Stimulated activated CD4-positive, alpha-beta T cell treated with anti-CD3 and anti-CD28 coated beads, Interleukin-4, amount 100 ng/mL, for 24 hours (primary cell): ENCODE measurements around the gene PPP1R12C.
"Not testable (repeated sequence)": the region's sequence is repeated elsewhere in the genome, so short reads cannot be mapped to it uniquely, and the experiment has no call there.

Source experiments
- DNase-seq: peaks from one replicate; pipeline ENCODE4 v3.0.0-alpha.2; 2020

The PPP1R12C gene

DNA sequence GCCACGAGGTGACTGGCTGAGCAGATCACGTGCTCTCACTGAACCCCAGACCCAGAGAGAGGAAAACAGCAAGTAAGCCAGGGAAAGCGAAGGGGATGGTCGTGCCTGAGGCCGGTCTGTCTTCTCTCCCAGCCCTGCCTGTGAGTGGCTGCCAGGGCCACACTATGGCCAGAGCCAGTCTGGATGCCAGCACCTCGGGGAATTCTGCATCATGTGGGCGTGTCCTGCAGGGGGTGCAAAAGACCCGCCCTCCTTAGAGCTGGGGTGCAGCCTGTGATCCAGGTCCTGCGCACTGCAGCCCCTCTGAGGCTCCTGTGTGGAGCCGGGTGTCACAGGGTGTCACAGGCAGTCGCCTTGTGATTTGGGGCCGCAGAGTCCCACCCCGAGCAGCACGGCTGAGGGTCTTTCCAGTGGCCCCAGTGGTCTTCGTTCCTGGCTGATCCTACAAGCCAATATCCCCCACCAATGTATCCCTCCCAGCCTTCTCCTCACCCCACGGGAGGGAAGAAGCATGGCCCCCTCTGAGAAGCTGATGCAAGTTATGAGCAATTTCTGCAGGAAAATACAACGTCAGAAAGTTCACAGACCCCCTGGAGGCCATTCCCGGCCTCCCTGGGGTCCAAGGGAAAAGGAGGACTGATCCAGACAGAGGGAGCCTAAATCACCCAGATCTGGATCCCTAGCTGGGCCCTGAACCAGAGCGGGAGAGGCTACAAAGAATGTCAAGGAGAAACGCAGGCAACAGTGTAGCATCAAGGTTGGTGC, 7.7 kb downstream of the PPP1R12C start:
- no peak for DNase-seq

DNA sequence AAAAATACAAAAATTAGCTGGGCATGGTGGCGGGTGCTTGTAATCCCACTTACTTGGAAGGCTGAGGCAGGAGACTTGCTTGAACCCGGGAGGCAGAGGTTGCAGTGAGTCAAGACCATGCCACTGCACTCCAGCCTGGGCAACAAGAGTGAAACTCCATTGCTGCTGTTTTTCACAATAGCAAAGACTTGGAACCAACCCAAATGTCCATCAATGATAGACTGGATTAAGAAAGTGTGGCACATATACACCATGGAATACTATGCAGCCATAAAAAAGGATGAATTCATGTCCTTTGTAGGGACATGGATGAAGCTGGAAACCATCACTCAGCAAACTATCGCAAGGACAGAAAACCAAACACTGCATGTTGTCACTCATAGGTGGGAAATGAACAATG, 10.2 kb downstream of the PPP1R12C start:
- not testable (repeated sequence) for DNase-seq

DNA sequence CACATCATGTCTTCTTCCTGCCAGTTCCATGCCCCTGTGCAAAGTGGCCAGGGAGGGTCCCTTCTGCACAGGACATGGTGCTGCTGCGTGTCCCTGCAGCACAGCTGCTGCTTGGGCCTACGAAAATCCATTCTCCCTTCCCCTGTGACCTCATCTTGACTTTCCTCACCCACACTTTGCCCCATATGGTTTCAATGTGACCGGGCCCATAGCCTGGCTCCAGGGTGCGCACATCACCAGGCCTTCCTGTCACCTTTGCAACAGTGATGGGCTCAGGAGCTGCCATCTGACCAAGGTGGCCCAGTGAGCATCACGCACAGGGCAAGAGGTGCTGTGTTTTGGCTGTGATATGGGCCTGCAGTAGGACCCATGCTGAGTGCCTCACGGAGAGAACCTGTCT, 10.8 kb downstream of the PPP1R12C start:
- DNase-seq, result no peak

DNA sequence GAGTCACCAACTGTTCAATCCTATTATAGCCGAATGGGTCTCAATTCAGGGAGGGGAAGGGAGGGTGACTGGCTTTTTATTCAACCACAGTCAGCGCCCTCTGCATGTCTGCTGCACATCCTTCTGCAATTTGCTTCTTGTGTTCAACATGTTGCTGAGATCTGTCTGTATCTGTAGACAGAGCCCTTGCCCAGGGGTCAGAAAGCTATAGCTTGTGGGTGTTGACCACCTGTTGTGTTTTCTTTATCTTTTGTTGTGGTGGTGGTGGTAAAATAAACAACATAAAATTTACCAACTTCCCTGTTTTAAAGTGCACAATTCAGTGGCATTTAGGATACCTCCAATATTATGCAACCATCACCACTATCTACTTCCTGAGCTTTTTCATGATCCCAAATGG, 12.2 kb downstream of the PPP1R12C start:
- DNase-seq, result no peak

DNA sequence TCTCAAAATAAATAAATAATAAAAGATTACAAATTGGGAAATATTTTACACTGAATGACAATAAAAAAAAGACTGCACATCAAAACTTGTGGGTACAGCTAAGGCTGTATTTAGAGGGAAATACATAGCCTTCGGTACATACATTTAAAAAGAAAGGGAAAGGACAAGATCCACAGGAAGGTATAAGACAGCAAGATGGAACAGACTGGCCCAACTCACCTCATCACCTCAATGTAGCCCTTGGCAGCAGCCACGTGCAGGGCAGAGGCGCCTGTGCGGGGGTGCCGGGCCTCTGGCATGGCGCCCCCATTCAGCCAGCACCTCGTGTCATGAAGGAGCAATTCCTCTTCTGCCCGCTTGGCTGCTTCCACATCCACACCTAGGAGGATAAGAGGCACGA, 14.2 kb downstream of the PPP1R12C start:
- DNase-seq, result no peak

DNA sequence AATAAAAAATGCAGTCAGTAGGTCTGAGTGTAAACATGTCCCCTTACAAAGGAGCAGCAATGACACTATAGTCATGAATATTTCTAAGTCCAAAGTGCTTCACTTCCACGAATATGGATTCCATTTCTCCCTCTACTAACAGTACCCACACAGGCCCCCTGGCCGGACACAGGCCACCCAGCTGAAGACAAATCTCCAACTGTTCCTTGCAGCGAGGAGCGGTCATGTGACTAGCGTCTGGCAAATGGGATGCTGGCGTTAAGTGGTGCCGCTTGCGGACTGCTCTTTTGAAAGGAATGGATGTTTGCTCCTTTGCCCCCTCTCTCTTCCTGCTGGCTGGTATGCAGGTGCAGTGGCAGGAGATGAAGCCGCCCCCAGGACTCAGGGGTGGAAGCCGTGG, 16.2 kb downstream of the PPP1R12C start:
- no peak for DNase-seq

DNA sequence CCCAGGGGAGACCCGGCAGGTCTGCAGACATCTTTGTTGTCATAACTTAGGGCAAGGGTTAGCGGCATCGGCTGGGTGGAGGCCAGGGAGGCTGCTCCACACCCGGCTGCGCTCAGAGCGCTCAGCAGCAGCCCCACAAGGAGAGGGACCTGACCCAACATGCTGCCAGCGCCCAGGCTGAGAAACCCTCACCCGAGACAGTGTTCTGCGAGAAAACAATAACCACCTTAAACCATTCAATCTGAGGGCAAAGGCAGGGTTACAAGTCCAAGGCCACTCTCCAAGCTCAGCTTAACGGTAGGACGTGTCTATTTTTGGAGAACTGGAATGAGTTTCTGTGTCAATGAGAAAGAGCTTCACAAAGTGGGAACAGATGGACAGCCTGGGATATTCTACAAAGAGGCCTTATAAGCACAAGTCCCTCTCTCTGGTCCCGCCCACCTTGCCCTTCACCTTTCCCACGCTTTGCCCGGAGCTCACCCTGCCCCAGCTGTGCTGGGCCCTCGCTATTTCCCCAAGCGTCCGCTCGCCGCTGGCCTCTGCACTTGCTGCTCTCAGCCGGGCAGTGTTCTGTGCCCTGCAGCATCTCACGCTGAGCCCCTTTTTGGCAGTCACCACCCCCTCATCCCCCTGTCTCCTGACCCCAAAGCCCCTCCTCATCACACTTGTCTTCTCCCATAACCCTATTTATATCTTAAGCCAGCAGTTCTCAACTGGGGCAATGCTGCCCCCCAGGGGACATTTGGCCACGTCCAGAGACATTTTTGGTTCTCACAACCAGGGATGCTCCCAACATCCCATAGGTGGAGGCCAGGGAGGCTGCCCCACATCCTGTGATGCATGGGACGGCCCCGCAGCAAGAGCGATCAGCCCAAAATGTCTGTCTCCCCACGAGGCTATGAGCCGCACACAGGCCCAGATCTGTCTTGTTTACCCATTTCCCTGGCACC, 17.6 kb downstream of the PPP1R12C start:
- no peak for DNase-seq

DNA sequence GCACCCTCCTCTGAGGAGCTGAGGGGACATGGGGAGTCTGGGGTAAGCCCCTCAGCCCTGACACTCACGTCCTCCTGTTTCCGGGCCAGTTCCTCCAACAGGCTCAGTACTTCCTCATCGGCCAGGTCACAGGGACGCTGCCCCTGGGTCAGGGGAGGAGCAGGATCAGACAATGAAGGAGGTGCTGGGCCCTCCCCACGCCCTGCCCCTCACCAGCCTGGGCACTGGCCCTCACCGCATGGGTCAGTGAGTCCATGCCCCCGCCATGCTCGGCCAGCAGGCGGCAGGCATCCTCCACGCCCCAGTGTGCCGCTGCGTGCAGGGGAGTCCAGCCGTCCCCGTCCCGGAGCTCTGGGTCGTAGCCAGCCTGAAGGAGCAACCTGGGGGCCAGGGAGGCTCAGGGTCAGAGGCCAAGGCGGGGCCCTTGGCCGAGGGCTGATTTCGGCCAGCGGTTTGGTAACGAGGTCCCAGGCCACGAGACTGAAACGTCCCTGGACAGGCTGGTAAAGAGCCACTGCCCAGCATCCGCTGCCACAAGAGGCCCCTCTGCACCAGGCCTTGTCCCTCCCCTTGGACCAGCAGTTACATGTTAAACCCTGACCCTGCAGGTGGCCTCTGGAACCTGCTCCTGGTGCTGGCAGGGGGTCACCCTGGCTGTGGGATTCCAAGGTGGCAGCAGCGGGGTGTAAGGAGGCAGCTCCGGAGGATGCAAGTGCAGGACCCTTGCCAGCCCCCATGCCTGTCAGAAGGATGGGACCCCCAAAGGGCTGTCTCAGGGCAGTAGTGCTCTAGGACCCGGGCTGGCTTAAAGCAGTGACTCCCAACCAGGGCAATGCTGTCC, 18.5 kb downstream of the PPP1R12C start:
- DNase-seq, result no peak

DNA sequence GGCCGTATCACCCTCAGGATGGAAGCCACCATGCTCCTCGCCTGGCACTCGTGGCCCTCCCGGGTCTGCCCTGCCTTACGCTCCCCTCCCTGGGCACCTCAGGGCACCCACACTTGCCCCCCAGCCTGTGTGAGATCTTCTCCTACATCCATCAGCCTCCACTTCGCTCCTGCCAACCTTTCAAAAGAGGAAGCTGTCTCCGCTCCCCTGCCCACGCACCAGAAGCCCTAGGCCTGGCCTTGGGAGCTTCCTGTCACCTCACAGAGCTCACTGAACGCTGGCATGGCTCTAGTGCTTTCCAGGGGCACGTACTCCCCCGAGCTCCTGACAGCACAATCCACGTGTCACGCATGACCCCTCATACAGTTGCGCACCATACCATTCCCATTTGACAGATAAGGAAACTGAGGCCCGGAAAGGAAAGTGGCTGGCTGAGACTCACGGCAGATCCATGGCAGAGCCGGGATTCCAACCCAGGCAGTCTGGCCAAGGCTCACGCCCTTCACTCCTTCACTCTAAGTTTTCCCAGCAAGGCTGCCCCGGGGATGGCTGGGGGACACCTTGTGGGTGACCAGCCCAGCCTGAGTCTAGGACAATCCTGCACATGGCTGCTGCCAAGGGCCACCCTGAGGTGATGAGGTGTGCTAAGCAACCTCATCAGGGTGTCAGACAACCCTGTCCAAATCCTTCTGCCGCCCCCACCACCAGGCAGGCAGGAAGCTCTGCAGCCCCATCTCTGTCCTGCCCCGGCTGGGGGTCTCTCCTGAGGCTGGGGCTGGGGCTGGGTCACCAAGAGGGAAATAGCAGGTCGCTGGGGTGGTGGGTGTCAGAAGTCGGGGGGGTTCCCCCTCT, 19.3 kb downstream of the PPP1R12C start:
- no peak for DNase-seq

DNA sequence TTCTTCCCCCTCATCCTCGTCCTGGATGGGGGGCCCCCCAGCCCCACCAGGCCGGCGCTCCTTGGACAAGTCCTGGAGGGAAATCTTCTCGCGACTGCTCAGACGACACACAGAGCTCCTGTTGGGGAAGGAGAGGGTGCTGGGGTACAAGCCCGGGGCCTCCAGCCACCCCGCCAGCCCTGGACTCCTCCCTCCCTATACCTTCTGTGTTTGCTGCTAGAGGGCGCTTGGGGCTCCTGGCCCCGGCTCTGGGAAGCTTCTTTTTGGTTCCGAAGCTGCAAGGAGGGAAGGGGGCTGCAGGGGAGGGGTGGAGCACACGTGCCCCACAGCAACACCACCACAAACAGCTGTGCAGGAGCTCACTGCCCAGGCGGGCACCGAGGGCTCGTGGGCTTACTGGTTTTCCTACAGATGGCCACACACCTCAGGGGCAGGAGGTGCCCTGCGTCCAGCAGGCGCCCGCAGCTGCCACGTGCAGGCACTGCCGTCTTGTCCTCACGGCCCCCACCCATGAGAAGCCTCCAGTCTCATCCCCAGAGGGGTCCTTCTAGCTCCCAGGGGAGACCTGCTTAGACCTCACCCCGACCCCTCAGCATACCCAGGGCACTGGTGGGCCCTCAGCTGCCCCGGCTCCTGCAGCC, 21.3 kb downstream of the PPP1R12C start:
- no peak for DNase-seq

DNA sequence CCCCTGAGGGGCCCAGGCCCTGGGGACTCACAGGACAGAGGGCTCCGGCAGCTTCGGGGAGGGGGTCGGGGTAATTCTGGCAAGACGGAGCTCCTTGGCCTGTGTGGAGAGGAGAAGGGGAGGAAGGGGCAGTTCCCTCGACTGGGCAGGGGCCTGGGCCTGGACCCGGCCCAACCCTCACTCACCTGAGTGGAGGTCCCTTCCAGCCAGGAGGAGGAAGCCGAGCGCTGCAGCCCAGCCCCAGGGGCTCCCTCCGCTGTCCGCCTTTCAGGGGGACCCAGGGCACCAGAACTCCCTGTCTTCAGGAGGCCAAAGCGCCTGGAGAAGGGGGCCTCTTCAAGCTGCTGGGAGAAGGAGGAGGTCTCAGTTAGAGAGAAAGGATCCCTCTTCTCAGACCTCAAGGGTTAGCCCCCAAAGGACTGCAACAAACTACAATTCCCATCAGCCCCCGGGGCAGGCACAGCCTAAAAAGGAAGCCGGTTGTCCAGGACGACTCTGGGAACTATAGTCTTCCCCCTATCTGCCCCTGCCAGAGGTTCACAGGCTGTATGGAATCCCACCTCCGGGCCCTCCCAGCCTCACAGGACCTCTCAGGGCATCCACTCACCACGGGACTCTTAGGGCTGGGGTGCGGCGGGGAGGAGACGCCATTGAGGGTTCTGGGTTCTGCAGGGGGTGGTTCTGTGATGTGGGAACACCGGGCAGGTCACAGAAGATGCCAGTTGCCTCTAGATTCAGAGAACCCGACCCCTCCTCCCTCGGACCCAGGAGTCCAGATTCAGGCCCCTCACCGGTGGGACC, 22.0 kb downstream of the PPP1R12C start:
- no peak for DNase-seq

DNA sequence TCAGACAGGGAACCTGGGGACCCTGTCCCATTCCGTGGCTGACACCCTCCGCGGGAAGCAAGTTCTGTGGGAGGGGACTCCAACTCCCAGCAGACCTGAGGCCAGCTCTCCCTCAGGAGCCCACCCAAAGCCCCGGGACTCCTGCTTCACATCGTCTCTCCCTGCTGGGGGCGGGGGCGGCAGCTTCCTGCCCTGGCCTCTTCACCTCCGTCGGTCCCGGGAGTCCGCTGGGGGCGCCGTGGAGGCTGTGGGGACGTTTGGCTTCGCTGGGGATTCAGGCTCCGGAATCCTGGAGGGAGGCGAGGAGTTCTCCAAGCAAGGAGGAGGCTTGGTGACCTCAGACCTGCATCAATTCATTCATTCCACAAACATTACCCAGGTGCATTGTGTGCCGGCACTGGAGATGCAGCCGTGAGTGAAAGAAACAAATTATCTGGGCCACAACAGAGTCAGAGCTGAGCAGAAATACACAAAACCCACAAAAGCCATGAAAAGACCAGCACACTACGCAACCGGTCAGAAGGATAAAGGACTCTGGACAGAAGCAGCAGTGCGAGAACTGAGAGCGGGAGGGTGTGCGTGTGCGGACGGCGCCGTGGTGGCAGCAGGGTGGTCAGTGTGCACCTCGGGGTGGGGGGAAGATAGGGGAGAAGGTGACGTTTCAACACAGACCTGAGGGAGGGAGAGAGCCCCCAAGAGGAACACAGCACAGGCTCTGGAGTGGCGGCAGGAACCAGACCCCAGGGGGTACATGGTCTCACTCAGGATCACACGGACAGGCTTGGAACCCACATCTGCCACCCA, 22.8 kb downstream of the PPP1R12C start:
- no peak for DNase-seq

DNA sequence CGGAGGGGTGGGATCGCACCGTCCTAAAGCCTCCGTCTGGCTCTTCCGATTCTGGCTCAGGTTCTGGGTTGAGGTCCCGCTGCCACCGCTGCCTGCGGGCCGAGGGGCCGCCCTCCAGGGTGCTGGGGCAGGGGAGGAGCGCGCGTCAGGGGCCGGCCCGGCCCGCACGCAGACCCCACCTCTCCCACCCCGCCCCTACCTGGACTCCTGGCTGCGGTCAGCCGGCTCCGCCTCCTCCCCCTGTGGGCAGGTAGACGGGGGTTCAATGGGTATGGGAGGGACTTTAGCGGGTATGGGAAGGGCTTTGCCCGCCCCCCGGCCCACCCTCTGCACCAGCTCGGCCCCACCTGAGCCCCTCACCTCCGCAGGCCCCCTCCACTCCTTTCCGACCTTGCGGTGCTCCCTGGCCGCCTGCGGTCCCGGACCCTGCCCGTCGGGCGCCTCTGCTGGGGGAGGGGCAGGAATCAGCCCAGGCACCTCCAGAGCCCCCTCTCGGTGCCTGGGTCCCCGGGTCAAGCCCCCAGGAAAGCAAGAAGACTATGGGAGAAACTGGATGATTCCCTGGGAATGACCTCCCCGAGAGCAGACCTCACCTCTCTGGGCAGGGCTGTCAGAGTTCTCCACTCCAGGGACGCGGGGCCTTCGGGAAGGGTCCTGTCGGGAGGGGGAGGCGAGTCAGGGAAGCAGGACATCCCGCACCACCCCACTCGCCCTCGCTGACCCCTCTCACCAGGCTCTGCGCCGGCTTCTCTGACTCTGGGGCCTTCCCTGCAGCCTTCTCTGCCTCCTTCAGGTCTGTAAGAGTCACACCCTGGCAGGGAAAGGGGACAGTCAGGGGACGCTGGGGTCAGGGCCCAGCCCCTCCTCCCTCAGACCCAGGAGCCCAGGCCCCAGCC, 24.8 kb downstream of the PPP1R12C start:
- no peak for DNase-seq

DNA sequence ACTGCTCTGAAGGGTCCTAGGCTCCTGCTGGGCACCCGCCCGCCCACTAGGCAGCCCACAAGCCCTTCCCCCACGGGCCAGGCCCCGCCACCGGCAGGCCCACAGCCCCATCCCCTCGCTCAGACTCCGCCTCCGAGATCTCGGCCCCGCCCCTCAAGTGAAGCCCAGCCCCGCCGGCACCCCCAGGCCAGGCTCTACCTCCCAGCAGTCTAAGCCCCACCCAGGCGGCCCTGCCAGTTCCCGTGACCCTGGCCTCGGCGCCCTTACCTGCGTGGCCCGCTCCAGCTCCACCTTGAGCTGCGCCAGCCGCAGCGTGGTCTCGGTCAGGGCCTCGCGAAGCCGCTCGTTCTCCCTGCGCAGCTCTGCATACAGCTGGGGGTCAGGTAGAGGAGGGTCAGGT, 25.5 kb downstream of the PPP1R12C start:
- DNase-seq, result no peak

DNA sequence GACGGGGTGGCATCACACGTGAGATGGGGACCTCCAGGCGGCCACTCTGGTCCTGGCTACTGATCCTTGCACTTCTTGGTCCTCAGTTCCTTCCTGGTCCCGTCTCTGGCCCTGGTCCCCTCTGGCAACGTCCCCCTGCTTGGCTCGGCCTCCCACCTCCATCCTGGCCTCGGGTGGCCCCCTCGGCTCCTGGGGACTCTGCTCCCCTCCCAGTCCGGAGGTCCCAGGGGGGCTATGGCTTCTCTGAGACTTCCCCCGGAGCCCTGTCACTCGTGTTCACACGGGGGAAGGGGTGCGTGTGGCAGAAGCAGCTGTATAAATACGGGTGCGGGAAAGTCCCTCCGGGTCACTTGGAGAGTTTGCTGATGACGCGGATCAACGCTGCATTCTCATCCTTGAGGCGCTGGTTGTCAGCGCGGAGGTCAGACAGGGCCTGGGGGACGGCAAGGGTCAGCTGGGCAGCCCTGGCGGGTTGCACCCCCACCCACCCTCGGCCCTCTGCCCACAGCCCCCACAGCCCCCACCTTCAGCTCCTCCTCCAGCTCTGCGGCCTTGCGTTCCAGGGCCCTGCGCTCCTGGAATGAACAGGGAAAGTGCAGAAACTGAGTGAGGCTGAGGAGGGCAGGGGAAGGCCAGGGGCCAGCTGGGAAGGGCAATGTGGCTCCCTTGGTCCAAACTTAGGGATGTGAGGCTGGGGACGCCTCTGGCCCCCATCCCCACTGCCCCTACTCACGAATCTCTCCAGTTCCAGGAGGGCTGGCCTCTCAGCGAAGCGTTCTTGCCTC, 26.1 kb downstream of the PPP1R12C start:
- no peak for DNase-seq

DNA sequence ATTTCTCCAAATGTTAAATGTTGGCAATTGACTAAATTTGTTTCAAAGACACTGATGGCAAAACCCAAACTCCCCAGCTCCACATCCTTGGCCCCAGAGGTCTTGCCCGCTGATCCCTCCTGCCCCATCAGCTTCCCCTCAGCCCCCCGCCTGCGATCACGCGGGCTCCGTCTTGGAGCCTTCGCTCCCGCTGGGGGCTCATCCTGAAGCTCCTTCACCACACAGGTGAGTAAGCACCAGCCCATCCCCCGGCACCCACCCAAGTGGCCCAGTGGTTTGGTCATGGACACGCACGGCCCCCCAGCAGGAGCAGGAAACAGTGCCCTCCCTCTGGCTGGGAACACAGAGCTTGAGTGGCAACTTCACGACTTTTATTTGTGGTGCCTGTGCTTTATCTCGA, 26.9 kb downstream of the PPP1R12C start:
- DNase-seq, result no peak

DNA sequence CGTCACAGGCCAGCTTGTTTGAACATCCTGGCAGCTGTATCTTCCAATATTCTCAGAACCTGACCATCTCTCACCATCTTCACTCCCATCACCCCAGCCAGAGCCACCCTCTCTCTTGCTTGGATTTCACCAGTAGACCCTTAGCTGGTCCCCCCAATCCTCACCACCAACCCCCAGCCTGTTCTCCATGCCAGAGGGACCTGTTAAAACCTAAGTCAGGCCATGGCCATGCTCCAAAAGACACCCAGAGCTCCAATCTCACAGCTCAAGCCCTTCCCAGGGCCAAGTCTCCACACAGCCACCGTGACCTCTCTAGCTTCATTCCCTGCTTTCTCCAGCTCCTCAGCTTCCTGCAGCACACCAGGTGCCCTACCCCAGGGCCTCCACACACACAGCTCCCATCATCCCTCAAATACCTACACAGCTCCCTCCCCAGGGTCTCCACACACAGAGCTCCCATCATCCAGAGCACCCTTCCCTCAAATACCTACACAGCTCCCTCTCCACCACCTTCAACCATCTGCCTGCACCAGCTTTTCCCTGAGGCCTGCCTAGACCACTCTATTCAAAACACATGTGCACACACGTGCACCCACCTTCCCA, 28.0 kb downstream of the PPP1R12C start:
- no peak for DNase-seq
